ENCODE measurements around the gene ZNF117.

DNA sequence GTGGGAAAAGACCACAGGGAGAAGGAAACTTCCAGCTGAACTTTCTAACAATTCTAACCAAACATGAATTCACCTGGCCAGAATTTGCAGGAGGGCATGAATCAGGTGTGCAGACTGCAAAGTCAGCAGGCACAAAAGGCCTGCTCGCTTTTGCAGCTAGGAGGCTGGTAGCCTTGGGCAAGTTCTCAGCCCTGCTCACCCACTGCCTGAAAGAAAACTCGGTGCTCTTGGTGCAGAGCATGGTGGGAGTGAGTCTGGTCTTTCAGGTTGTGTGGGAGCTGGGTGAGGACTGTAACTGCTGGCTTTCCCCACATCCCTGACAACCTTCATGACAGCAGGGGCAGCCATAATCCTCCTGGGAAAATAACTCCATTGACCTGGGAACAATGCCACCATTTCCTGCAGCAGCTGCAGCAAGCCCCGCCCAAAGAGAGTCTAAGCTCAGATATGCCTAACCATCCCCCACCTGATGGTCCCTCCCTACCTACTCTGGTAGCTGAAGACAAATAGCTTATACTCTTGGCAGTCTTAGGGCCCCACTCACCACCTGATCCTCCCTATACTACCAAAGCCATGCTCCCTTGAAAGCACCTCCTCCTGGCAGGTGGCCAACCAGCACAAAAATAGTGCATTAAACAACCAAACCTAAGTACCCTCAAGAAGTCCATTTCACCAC, 31.6 kb downstream of the ZNF117 start:
- no peak for TF ChIP-seq FOXA1 (IDR thresholded peaks at IDR 0.05)
- TF ChIP-seq, protein P1, sequence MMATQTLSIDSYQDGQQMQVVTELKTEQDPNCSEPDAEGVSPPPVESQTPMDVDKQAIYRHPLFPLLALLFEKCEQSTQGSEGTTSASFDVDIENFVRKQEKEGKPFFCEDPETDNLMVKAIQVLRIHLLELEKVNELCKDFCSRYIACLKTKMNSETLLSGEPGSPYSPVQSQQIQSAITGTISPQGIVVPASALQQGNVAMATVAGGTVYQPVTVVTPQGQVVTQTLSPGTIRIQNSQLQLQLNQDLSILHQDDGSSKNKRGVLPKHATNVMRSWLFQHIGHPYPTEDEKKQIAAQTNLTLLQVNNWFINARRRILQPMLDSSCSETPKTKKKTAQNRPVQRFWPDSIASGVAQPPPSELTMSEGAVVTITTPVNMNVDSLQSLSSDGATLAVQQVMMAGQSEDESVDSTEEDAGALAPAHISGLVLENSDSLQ (IDR thresholded peaks at IDR 0.05): no peak
- no peak for TF ChIP-seq FOXM1 (IDR thresholded peaks at IDR 0.05; ENCODE audit: borderline replicate concordance)
- no peak for TF ChIP-seq NFRKB (IDR thresholded peaks at IDR 0.05)
- no peak for TF ChIP-seq BHLHE40 (IDR thresholded peaks at IDR 0.05; ENCODE audit: borderline replicate concordance)
- TF ChIP-seq TARDBP (IDR thresholded peaks at IDR 0.05): no peak
- TF ChIP-seq SUZ12 (IDR thresholded peaks at IDR 0.05): no peak
- TF ChIP-seq SP1 (IDR thresholded peaks at IDR 0.05): no peak
- TF ChIP-seq ARNT (IDR thresholded peaks at IDR 0.05): no peak
- TF ChIP-seq FOXK2 (IDR thresholded peaks at IDR 0.05): no peak
